Mucosa of descending colon (tissue), 3 donors: Measurements from ENCODE around the gene MYO5B. TPM values are rescaled to one million over a fixed set of nuclear protein-coding genes. Genes with fewer than 3 reads are reported as not detected.

ENCODE experiments used
- ATAC-seq: fragments of 200-7000 bp; cut with Tn5 transposase; one replicate; pipeline ENCODE4 v1.9.1; 2020; ENCODE audit warnings: mild to moderate bottlenecking, moderate library complexity
- DNase-seq, 3 donors: peaks; one replicate each; pipeline ENCODE4 v3.0.0-alpha.2; 2020
- H3K36me3 ChIP-seq: fragments of 200-600 bp; one replicate; pipeline ENCODE4 v1.8.0; 2021; ENCODE audit warnings: low read depth, mild to moderate bottlenecking
- H3K4me1 ChIP-seq: fragments of 200-600 bp; one replicate; pipeline ENCODE4 v1.8.0; 2021; ENCODE audit warnings: low read depth, mild to moderate bottlenecking
- H3K4me3 ChIP-seq: fragments of 200-600 bp; one replicate; pipeline ENCODE4 v1.8.0; 2021; ENCODE audit warnings: mild to moderate bottlenecking
- H3K9me3 ChIP-seq: fragments of 200-600 bp; one replicate; pipeline ENCODE4 v1.8.0; 2021; ENCODE audit warnings: mild to moderate bottlenecking
- CTCF ChIP-seq: fragments of 200-600 bp; IDR thresholded peaks from one replicate; pipeline ENCODE4 v1.8.0; 2022; ENCODE audit warnings: antibody characterized with exemption, mild to moderate bottlenecking
- intact Hi-C, 2 donors: fragments of 100-400 bp; cut with DNase I in 1 of 2; cut with micrococcal nuclease in 1 of 2; formaldehyde crosslinking; loops; one replicate each; pipeline versions ENCODE4 v1.11.0 to v1.11.1; 2022; cut with DNase I, micrococcal nuclease
- total RNA-seq, 3 donors: library from RNA; stranded (reverse); fragmentation: NEBNext Ultra II Directional in 2 of 3; extraction: Animal tissue kit (Norgen Biotek cat#: 25700) in 2 of 3; gene quantifications; one replicate each; pipeline versions ENCODE4 v1.2.1 to v1.2.4, GENCODE V29; 2021 to 2023
- donor health status: DM: no; HTN: no; CAD: no; lungs with moderate emphysema.
- donor health status: DM: no; HTN: no; CAD: no.
- donor health status: DM: no; HTN: yes; CAD: no.

Gene MYO5B
- total RNA-seq, 3 donors from 2014 or later, result 52.7 to 179 (median 120) TPM

GRCh38 chr18:50218432-50219197 lies 23.7 kb upstream of the MYO5B start:
- no peak overlapping the region for H3K4me3 ChIP-seq
- H3K4me1 ChIP-seq, result no peaks in the 10 kb centered on the region
- no peaks in the 10 kb centered on the region for H3K36me3 ChIP-seq
- peaks cover 7% of the 10 kb centered on the region for H3K9me3 ChIP-seq
- no peak for TF ChIP-seq CTCF
- DNase-seq (peak in 2 of 3 donors; percentile 27 to 83), ATAC-seq (peak; percentile 74)
- intact Hi-C loops, result loop anchor here in 1 of 2 donors (5.0 kb wide), 1 partner anchor 139 kb away; no protein-coding TSS in a partner anchor

GRCh38 chr18:50209311-50209710 lies 14.4 kb upstream of the MYO5B start:
- intact Hi-C loops, result loop anchor here in 1 of 2 donors (10.0 kb wide), 1 partner anchor 205 kb away; no protein-coding TSS in a partner anchor
- Histone ChIP-seq H3K36me3 (no peaks in the 10 kb centered on the region), H3K9me3 (no peaks in the 10 kb centered on the region), H3K4me3 (no peak overlapping the region), H3K4me1 (no peaks in the 10 kb centered on the region)
- no peak for ATAC-seq
- no peak for DNase-seq
- no peak for TF ChIP-seq CTCF

- DNase-seq (no peak), ATAC-seq (peak; percentile 26)
- Histone ChIP-seq H3K9me3 (no peaks in the 10 kb centered on the region), H3K4me3 (no peak overlapping the region), H3K36me3 (no peaks in the 10 kb centered on the region), H3K4me1 (no peaks in the 10 kb centered on the region)
- intact Hi-C loops, result loop anchor here in 1 of 2 donors (10.0 kb wide), 1 partner anchor 203 kb away; no protein-coding TSS in a partner anchor
- no peak for TF ChIP-seq CTCF
These were observed 12.8 kb upstream of the MYO5B start for GRCh38 chr18:50207722-50208121.

- DNase-seq (peak in 2 of 3 donors; percentile 62 to 80), ATAC-seq (peak; percentile 85)
- no peaks in the 10 kb centered on the region for H3K4me1 ChIP-seq
- intact Hi-C loops, result loop anchor here in 1 of 2 donors (10.0 kb wide), 1 partner anchor 199 kb away; no protein-coding TSS in a partner anchor
- H3K9me3 ChIP-seq, result no peaks in the 10 kb centered on the region
- H3K36me3 ChIP-seq, result no peaks in the 10 kb centered on the region
- H3K4me3 ChIP-seq, result no peak overlapping the region
- TF ChIP-seq CTCF, result peak; percentile 50
These were observed 9.1 kb upstream of the MYO5B start for GRCh38 chr18:50203801-50204604.

- no peak for ATAC-seq
- no peak overlapping the region for H3K4me3 ChIP-seq
- no peaks in the 10 kb centered on the region for H3K9me3 ChIP-seq
- TF ChIP-seq CTCF, result no peak
- H3K4me1 ChIP-seq, result no peaks in the 10 kb centered on the region
- no peaks in the 10 kb centered on the region for H3K36me3 ChIP-seq
- no peak for DNase-seq
- intact Hi-C loops, result loop anchor here in 1 of 2 donors (10.0 kb wide), 1 partner anchor 197 kb away; no protein-coding TSS in a partner anchor
These were observed 6.6 kb upstream of the MYO5B start for GRCh38 chr18:50201476-50202018.
